C4-2B (cell line): Measurements from ENCODE around the gene VTCN1.

Experiments
- ZFX ChIP-seq: fragments of 450-650 bp; IDR thresholded peaks from 2 replicates; pipeline ENCODE4 v1.6.1; 2017
- TF ChIP-seq, protein P1 (sequence below): fragments of 450-650 bp; conservative IDR thresholded peaks from 2 replicates; pipeline ENCODE4 v1.5.1; 2017; ENCODE audit warnings: mild to moderate bottlenecking

DNA sequence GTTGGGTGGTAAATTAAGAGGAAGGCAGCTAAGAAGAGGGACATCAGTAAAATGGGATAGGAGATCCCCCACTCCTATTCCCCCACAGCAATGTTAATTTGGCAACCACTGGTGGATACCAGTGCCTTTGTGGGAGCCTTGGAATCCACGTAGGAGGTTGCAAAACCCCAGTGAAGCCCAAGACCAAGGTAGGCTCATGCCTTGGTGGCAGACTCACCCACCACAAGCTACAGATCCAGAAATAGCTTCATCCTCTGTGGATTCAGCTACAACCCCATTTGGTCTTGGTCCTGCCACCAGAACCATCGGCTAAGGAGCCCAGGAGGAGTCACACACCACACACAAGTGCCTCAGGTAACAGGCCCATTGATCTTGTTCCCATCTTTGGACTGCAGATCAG lies 21.0 kb downstream of the VTCN1 start:
- TF ChIP-seq, protein P1, sequence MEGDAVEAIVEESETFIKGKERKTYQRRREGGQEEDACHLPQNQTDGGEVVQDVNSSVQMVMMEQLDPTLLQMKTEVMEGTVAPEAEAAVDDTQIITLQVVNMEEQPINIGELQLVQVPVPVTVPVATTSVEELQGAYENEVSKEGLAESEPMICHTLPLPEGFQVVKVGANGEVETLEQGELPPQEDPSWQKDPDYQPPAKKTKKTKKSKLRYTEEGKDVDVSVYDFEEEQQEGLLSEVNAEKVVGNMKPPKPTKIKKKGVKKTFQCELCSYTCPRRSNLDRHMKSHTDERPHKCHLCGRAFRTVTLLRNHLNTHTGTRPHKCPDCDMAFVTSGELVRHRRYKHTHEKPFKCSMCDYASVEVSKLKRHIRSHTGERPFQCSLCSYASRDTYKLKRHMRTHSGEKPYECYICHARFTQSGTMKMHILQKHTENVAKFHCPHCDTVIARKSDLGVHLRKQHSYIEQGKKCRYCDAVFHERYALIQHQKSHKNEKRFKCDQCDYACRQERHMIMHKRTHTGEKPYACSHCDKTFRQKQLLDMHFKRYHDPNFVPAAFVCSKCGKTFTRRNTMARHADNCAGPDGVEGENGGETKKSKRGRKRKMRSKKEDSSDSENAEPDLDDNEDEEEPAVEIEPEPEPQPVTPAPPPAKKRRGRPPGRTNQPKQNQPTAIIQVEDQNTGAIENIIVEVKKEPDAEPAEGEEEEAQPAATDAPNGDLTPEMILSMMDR, result no peak
- TF ChIP-seq ZFX, result no peak
